NT2/D1 (cell line): ENCODE measurements around the gene KPNA4.

Experiments used
- SUZ12 ChIP-seq: IDR thresholded peaks from 2 replicates; pipeline ENCODE4 v1.6.1; 2011; ENCODE audit not compliant: insufficient read length, insufficient read depth; ENCODE audit errors: extremely low read depth
- YY1 ChIP-seq: IDR thresholded peaks from 2 replicates; pipeline ENCODE4 v1.6.1; 2011; ENCODE audit not compliant: insufficient read length, insufficient read depth
- ZNF274 ChIP-seq: IDR thresholded peaks from 2 replicates; pipeline ENCODE4 v1.6.1; 2011; ENCODE audit warnings: mild to moderate bottlenecking, low read depth, low read length

DNA sequence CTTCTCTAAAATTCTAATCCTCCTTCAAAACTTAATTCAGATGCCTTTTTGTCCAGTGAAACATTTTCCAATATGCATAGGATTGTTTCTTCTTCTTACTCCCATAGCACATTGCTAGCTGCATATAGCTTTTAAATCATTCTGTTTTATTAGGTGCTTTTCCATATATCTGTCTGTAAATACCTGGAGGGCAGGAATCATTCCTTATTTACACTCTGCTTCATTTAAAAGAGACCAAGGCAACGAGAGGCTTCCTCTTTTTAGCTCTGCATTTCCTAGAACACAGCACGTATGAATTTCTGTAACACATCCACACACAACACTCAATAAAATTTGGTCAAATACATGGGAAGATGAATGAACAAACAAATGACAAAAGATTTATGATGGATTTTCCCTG, 43.5 kb upstream of the KPNA4 start:
- TF ChIP-seq YY1, result no peak
- no peak for TF ChIP-seq ZNF274
- no peak for TF ChIP-seq SUZ12
